NB4 (cell line): Measurements from ENCODE around the gene RFPL2.

ENCODE experiments used
- DNase-seq: peaks from one replicate; pipeline ENCODE4 v3.0.0; 2010; ENCODE audit warnings: low read depth
- H3K4me3 ChIP-seq: one replicate; pipeline ENCODE4 v1.5.1; 2011; ENCODE audit warnings: mild to moderate bottlenecking, low read depth, low read length, moderate library complexity
- MAX ChIP-seq: IDR thresholded peaks from 2 replicates; pipeline ENCODE4 v1.6.1; 2011; ENCODE audit warnings: low read depth, low read length
- MYC ChIP-seq: IDR thresholded peaks from 2 replicates; pipeline ENCODE4 v1.6.1; 2011; ENCODE audit warnings: low read depth, low read length
- POLR2A ChIP-seq: IDR thresholded peaks from 2 replicates; pipeline ENCODE4 v1.6.1; 2011; ENCODE audit warnings: mild to moderate bottlenecking; ENCODE audit not compliant: insufficient read length; ENCODE audit errors: extremely low read depth
- TF ChIP-seq, protein P1 (sequence below): IDR thresholded peaks from one replicate; pipeline ENCODE4 v1.5.1; 2012; ENCODE audit warnings: low read depth, low read length

RFPL2 gene

DNA sequence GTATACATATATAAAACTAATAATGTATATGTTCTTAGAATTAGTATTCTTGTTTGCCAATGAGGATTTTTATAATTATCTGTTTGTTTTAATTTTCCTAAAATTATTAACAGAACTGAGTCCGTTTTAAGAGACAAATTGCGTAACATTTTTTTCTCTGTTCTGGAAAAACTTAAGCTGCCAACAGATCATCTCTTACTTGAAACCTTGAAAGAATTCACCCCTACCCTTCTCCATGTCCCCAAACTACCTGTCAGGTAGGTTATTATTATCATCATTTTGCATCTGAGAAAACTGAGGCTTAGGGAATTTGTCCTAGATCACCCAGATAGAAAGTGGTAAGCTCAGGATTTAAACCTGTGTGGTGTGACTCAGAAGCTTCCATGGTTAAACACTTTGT lies 35.6 kb upstream of the RFPL2 start:
- DNase-seq: no peak
- TF ChIP-seq MAX: no peak
- TF ChIP-seq MYC: no peak
- TF ChIP-seq, protein P1, sequence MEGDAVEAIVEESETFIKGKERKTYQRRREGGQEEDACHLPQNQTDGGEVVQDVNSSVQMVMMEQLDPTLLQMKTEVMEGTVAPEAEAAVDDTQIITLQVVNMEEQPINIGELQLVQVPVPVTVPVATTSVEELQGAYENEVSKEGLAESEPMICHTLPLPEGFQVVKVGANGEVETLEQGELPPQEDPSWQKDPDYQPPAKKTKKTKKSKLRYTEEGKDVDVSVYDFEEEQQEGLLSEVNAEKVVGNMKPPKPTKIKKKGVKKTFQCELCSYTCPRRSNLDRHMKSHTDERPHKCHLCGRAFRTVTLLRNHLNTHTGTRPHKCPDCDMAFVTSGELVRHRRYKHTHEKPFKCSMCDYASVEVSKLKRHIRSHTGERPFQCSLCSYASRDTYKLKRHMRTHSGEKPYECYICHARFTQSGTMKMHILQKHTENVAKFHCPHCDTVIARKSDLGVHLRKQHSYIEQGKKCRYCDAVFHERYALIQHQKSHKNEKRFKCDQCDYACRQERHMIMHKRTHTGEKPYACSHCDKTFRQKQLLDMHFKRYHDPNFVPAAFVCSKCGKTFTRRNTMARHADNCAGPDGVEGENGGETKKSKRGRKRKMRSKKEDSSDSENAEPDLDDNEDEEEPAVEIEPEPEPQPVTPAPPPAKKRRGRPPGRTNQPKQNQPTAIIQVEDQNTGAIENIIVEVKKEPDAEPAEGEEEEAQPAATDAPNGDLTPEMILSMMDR: no peak
- TF ChIP-seq POLR2A: no peak

GRCh38 chr22:32237906-32238305 lies 33.0 kb upstream of the RFPL2 start:
- no peak for TF ChIP-seq MYC
- TF ChIP-seq POLR2A: no peak
- TF ChIP-seq, protein P1: no peak
- TF ChIP-seq MAX: no peak
- DNase-seq: no peak
- H3K4me3 ChIP-seq: no peak overlapping the region

More for the DNA sequence above, 35.6 kb upstream of the RFPL2 start:
- H3K4me3 ChIP-seq: no peak overlapping the region

- TF ChIP-seq MYC (no peak), POLR2A (no peak), MAX (no peak)
- TF ChIP-seq, protein P1: no peak
- no peak overlapping the region for H3K4me3 ChIP-seq
- no peak for DNase-seq
Observed at GRCh38 chr22:32236970-32237369, 32.1 kb upstream of the RFPL2 start.

DNA sequence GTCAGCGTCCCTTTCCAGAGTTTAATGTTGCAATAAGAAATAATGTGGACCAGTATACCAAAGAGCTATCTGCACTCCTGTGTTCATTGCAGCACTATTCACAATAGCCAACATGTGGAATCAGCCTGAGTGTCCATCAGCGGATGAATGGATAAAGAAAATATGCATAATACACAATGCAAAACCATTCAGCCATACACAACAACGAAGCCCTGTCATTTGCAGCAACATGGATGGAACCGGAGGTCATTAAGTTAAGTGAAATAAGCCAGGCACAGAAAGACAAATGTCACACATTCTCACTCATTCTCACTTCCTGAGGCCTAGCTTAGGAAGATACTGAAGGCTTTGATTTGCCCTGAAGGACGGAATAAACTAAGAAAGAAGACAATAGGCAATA lies 28.2 kb upstream of the RFPL2 start:
- DNase-seq: no peak
- H3K4me3 ChIP-seq: no peak overlapping the region
- TF ChIP-seq MAX: no peak
- TF ChIP-seq, protein P1: no peak
- no peak for TF ChIP-seq MYC
- TF ChIP-seq POLR2A: no peak

- no peak for DNase-seq
- no peak overlapping the region for H3K4me3 ChIP-seq
- no peak for TF ChIP-seq MAX
- TF ChIP-seq, protein P1: no peak
- no peak for TF ChIP-seq MYC
- no peak for TF ChIP-seq POLR2A
Observed at GRCh38 chr22:32232191-32232830, 27.4 kb upstream of the RFPL2 start.
